Stimulated activated CD4-positive, alpha-beta T cell treated with anti-CD3 and anti-CD28 coated beads, Interleukin-4, amount 100 ng/mL, for 48 hours (primary cell): ENCODE data around the gene LMF1.
"Not testable (repeated sequence)": the region's sequence is repeated elsewhere in the genome, so short reads cannot be mapped to it uniquely, and the experiment has no call there.

Experiments
- DNase-seq, 2 donors: peaks; one replicate each; pipeline ENCODE4 v3.0.0-alpha.2; 2020; ENCODE audit warnings: low read depth in 2 of 2

LMF1 gene

GRCh38 chr16:869823-870641, 100.8 kb downstream of the LMF1 start:
- DNase-seq = no peak

- DNase-seq = no peak
These were observed 101.7 kb downstream of the LMF1 start for GRCh38 chr16:868846-869822.

GRCh38 chr16:868386-868755, 102.4 kb downstream of the LMF1 start:
- no peak for DNase-seq

- no peak for DNase-seq
These were observed 103.1 kb downstream of the LMF1 start for GRCh38 chr16:867421-868385.

- DNase-seq = no peak
These were observed 104.4 kb downstream of the LMF1 start for GRCh38 chr16:866252-866896.

GRCh38 chr16:865026-865425, 105.8 kb downstream of the LMF1 start:
- no peak for DNase-seq

- no peak for DNase-seq
These were observed 109.3 kb downstream of the LMF1 start for GRCh38 chr16:861446-861845.

GRCh38 chr16:860891-861290, 109.9 kb downstream of the LMF1 start:
- DNase-seq = no peak

GRCh38 chr16:858971-859370, 111.8 kb downstream of the LMF1 start:
- DNase-seq = not testable (repeated sequence)

- DNase-seq = not testable (repeated sequence)
These were observed 112.3 kb downstream of the LMF1 start for GRCh38 chr16:858441-858840.

GRCh38 chr16:856811-857210, 114.0 kb downstream of the LMF1 start:
- no peak for DNase-seq

GRCh38 chr16:856101-856500, 114.7 kb downstream of the LMF1 start:
- DNase-seq = no peak

- no peak for DNase-seq
These were observed 115.3 kb downstream of the LMF1 start for GRCh38 chr16:855471-855870.

GRCh38 chr16:854808-855410, 115.9 kb downstream of the LMF1 start:
- DNase-seq = no peak

- no peak for DNase-seq
These were observed 116.6 kb downstream of the LMF1 start for GRCh38 chr16:853981-854807.

GRCh38 chr16:853306-853705, 117.5 kb downstream of the LMF1 start:
- no peak for DNase-seq

- DNase-seq = no peak
These were observed 118.2 kb downstream of the LMF1 start for GRCh38 chr16:852451-853185.

- no peak for DNase-seq
These were observed 118.9 kb downstream of the LMF1 start for GRCh38 chr16:851871-852270.

GRCh38 chr16:851209-851810, 119.5 kb downstream of the LMF1 start:
- no peak for DNase-seq
